ENCODE measurements around the gene P3H4.

- TF ChIP-seq CTCF (IDR thresholded peaks at IDR 0.05), result peak in 2 of 6 experiments; percentile 10 to 15
- peak in 1 of 2 donors; percentile 38 for TF ChIP-seq POLR2A (IDR thresholded peaks at IDR 0.05)
Observed at GRCh38 chr17:41777574-41778188, 34.1 kb downstream of the P3H4 start.

Measured in thyroid gland (tissue), 4 donors.